A549 (cell line): Measurements from ENCODE around the gene SLC31A1.

Experiments
- CTCF ChIP-seq: fragments of >200 bp; sonication (Bioruptor Twin); formaldehyde crosslinking; IDR thresholded peaks from 3 replicates; pipeline ENCODE4 v1.5.1; 2016
- POLR2A ChIP-seq: IDR thresholded peaks from 2 replicates; pipeline ENCODE4 v1.6.1; 2012; ENCODE audit warnings: mild to moderate bottlenecking, low read length
- USF2 ChIP-seq: fragments of 450-650 bp; IDR thresholded peaks from 2 replicates; pipeline ENCODE4 v1.6.1; 2014; ENCODE audit warnings: antibody characterized with exemption
- ZC3H11A ChIP-seq: fragments of 450-650 bp; IDR thresholded peaks from 2 replicates; pipeline ENCODE4 v1.6.1; 2014; ENCODE audit warnings: antibody characterized with exemption, mild to moderate bottlenecking

- no peak for TF ChIP-seq POLR2A
- TF ChIP-seq CTCF, result no peak
- TF ChIP-seq USF2, result no peak
- no peak for TF ChIP-seq ZC3H11A
Observed at GRCh38 chr9:113187929-113188595, 33.3 kb upstream of the SLC31A1 start.
